NCI-H69 (cell line): Measurements from ENCODE around the gene GRAMD2A.

Source experiments
- DNase-seq: peaks from one replicate; lab custom pipeline; 2025; lab: John Stamatoyannopoulos, UW

Gene GRAMD2A

GRCh38 chr15:72217216-72217615 lies 19.6 kb upstream of the GRAMD2A start:
- no peak for DNase-seq

- no peak for DNase-seq
These were observed 18.5 kb upstream of the GRAMD2A start for GRCh38 chr15:72216079-72216478.

- DNase-seq = no peak
These were observed 10.0 kb upstream of the GRAMD2A start for GRCh38 chr15:72207558-72208085.

GRCh38 chr15:72206677-72207000 lies 9.1 kb upstream of the GRAMD2A start:
- no peak for DNase-seq

- no peak for DNase-seq
These were observed 8.5 kb upstream of the GRAMD2A start for GRCh38 chr15:72205896-72206676.

GRCh38 chr15:72205273-72205672 lies 7.7 kb upstream of the GRAMD2A start:
- DNase-seq = no peak

- peak; percentile 7 for DNase-seq
These were observed 5.9 kb upstream of the GRAMD2A start for GRCh38 chr15:72203507-72203837.

- DNase-seq = no peak
These were observed 5.4 kb upstream of the GRAMD2A start for GRCh38 chr15:72202801-72203506.

- no peak for DNase-seq
These were observed 4.7 kb upstream of the GRAMD2A start for GRCh38 chr15:72202302-72202701.

- DNase-seq = no peak
These were observed 3.9 kb upstream of the GRAMD2A start for GRCh38 chr15:72201391-72201921.

GRCh38 chr15:72200395-72201237 lies 3.0 kb upstream of the GRAMD2A start:
- peak; percentile 3 for DNase-seq

- DNase-seq = peak; percentile 53
These were observed 2.2 kb upstream of the GRAMD2A start for GRCh38 chr15:72199721-72200212.

- no peak for DNase-seq
These were observed 1.6 kb upstream of the GRAMD2A start for GRCh38 chr15:72199205-72199515.

GRCh38 chr15:72198356-72199204 lies 993 bp upstream of the GRAMD2A start:
- DNase-seq = peak; percentile 69

- no peak for DNase-seq
These were observed 537 bp downstream of the GRAMD2A start for GRCh38 chr15:72197041-72197459.

GRCh38 chr15:72196409-72197040 lies 1.1 kb downstream of the GRAMD2A start:
- no peak for DNase-seq

- DNase-seq = no peak
These were observed 2.5 kb downstream of the GRAMD2A start for GRCh38 chr15:72195101-72195511.

GRCh38 chr15:72193836-72194396 lies 3.7 kb downstream of the GRAMD2A start:
- peak; percentile 78 for DNase-seq

GRCh38 chr15:72192416-72192815 lies 5.2 kb downstream of the GRAMD2A start:
- DNase-seq = peak; percentile 12

- no peak for DNase-seq
These were observed 8.2 kb downstream of the GRAMD2A start for GRCh38 chr15:72189250-72189902.
